OCI-LY1 (cell line): ENCODE data around the gene FAM156B.
"Not testable (repeated sequence)": the region's sequence is repeated elsewhere in the genome, so short reads cannot be mapped to it uniquely, and the experiment has no call there.

Experiments
- H2AFZ ChIP-seq: fragments of 200-600 bp; sonication (generic), shearing (Covaris generic); 2 replicates; pipeline ENCODE4 v1.6.0; 2014; ENCODE audit warnings: antibody characterized with exemption, mild to moderate bottlenecking, low read length
- H3F3A ChIP-seq: fragments of 200-600 bp; sonication (generic), shearing (Covaris generic); 2 replicates; pipeline ENCODE4 v1.6.0; 2014; ENCODE audit warnings: mild to moderate bottlenecking, antibody characterized with exemption, low read length, moderate library complexity; ENCODE audit not compliant: insufficient read depth
- H3K27ac ChIP-seq: fragments of 200-600 bp; sonication (generic); 2 replicates; pipeline ENCODE4 v1.5.1; 2014; ENCODE audit warnings: low read length, mixed run types, mild to moderate bottlenecking, low read depth; ENCODE audit not compliant: poor library complexity, severe bottlenecking
- H3K27me3 ChIP-seq: fragments of 200-600 bp; sonication (generic); 2 replicates; pipeline ENCODE4 v1.6.0; 2014; ENCODE audit warnings: antibody characterized with exemption, mild to moderate bottlenecking, low read length, moderate library complexity; ENCODE audit not compliant: insufficient read depth
- H3K36me3 ChIP-seq: fragments of 200-600 bp; sonication (generic); 2 replicates; pipeline ENCODE4 v1.6.1; 2014; ENCODE audit warnings: mild to moderate bottlenecking, antibody characterized with exemption, low read length, moderate library complexity, mixed read lengths; ENCODE audit not compliant: insufficient read depth
- H3K4me1 ChIP-seq: fragments of 200-600 bp; sonication (generic); 2 replicates; pipeline ENCODE4 v1.5.1; 2014; ENCODE audit warnings: mild to moderate bottlenecking, low read length, moderate library complexity; ENCODE audit not compliant: insufficient read depth, severe bottlenecking
- H3K4me2 ChIP-seq: fragments of 200-600 bp; sonication (generic), shearing (Covaris generic); 2 replicates; pipeline ENCODE4 v1.6.1; 2014; ENCODE audit warnings: low read length
- H3K4me3 ChIP-seq: fragments of 200-600 bp; sonication (generic); 2 replicates; pipeline ENCODE4 v1.5.1; 2014; ENCODE audit warnings: low read length, low read depth, mild to moderate bottlenecking, mixed read lengths; ENCODE audit not compliant: poor library complexity, severe bottlenecking
- H3K79me2 ChIP-seq: fragments of 200-600 bp; shearing (Covaris generic); 2 replicates; pipeline ENCODE4 v1.6.1; 2016; ENCODE audit warnings: mixed run types, low read length, mixed read lengths; ENCODE audit not compliant: insufficient read depth
- H3K9ac ChIP-seq: fragments of 200-600 bp; sonication (generic), shearing (Covaris generic); 2 replicates; pipeline ENCODE4 v1.6.1; 2014; ENCODE audit warnings: mild to moderate bottlenecking, low read length, mixed read lengths
- H3K9me2 ChIP-seq: fragments of 200-600 bp; sonication (generic), shearing (Covaris generic); 2 replicates; pipeline ENCODE4 v1.6.1; 2014; ENCODE audit warnings: low read depth, mild to moderate bottlenecking, low read length, mixed read lengths
- H3K9me3 ChIP-seq: fragments of 200-600 bp; shearing (Covaris generic); 2 replicates; pipeline ENCODE4 v1.6.1; 2014; ENCODE audit warnings: low read length, mixed read lengths
- H4K20me1 ChIP-seq: fragments of 200-600 bp; sonication (generic), shearing (Covaris generic); 2 replicates; pipeline ENCODE4 v1.6.0; 2016; ENCODE audit warnings: mild to moderate bottlenecking, low read length; ENCODE audit not compliant: insufficient read depth

Gene FAM156B

DNA sequence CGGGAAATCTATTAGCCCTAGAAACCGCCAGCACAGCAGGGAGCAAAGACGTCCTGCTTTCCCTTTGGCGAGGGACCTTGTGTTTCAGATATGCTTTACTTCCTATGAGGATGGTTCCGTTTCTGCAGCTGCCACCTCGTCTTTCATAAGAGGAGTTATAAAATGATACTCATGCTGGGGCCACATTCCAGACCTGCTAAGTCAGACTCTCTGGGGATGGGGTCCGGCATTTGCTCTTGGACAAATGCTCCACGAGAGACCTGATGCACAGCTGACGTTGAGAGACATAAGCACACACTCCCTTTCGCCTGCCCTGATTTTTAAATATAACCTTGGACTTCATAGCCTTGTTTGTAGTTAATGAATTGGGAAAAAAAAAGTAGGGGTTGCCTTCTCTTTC is 44.6 kb downstream of the FAM156B start:
- H3K9me2 ChIP-seq, H3K36me3 ChIP-seq, H3K4me2 ChIP-seq, H3K9me3 ChIP-seq, H2AFZ ChIP-seq, H3K9ac ChIP-seq, H3K79me2 ChIP-seq, H3K27ac ChIP-seq, H3F3A ChIP-seq, H3K4me3 ChIP-seq, H3K27me3 ChIP-seq, H4K20me1 ChIP-seq, H3K4me1 ChIP-seq: not testable (repeated sequence)

DNA sequence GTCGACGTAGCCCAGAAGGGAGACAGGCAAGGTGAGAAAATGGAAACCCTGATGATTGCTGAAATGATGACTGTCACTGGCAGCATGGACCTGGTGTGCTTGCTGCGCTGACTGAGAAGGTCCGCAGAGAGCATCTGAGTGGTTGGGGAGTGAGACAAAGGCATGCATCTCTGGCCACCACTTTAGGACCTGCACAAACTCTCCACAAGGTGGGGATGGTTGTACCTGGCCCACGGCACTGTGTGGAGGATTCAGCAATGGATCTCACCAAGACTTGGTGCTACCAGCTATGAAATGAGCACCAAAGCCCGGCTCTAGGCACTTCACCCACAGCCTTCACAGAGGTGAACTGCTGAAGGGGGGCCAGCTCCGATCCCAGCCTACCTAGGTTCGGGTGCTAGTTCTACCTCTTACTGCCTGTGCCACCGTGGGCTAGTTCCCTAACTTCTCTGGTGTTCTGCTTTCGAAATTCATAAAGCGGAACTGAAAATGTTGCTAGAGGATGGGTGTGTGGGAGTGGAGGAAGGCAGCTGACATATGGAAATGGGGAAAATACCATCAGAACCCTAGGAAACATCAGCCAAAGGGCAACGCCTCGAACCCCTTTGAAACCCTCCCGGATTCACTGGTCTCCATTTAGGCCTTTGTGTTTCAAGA is 48.8 kb downstream of the FAM156B start:
- H3K36me3 ChIP-seq = not testable (repeated sequence)

DNA sequence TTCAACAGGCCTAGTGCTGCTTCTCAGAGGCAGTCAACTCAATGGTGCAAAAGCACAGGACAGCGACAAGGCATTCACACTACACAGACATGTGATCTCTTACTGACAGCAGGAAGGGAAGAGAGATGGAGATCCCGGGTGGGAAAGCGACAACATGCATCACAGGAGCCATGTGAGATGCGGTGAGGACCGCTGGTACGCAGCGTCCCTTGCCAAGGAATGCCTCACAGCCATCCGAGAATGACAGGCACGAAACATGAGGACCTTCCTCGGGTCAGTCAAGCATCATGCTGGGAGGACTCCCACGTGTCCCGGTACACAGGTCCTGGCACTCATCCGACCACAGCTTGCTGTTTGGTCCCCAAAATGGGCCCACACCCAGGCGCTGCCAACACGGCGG is 50.4 kb downstream of the FAM156B start:
- H3F3A ChIP-seq, H4K20me1 ChIP-seq, H3K27me3 ChIP-seq, H3K4me1 ChIP-seq, H3K9ac ChIP-seq, H3K4me3 ChIP-seq, H3K9me3 ChIP-seq, H3K79me2 ChIP-seq, H3K4me2 ChIP-seq, H3K9me2 ChIP-seq, H2AFZ ChIP-seq, H3K36me3 ChIP-seq, H3K27ac ChIP-seq: not testable (repeated sequence)

More for the DNA sequence above, 48.8 kb downstream of the FAM156B start:
- not testable (repeated sequence) for H3K79me2 ChIP-seq, H3K9me2 ChIP-seq, H3K4me3 ChIP-seq, H3K4me1 ChIP-seq, H4K20me1 ChIP-seq, H3K4me2 ChIP-seq, H3K27me3 ChIP-seq, H2AFZ ChIP-seq, H3K27ac ChIP-seq, H3K9ac ChIP-seq, H3F3A ChIP-seq, H3K9me3 ChIP-seq

DNA sequence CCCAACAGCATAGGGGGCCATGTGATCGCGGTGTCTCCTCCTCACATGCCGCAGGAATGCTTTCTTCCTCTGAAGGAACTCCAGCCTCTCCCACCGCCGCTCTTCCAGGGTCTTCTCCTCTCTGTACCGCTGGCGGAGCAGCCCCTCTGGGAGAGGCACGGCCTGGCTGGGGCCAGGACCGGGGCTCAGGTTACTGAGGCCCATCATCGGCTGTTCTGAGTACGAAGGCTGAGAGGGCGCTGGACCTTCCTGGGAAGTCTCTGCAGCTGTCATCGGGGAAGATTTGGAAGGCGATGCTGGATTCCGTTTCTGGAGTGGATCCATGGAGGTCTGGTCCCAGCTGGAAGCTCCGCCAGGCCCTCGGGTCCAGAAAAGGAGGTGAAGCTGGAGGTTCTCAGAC is 51.1 kb downstream of the FAM156B start:
- H3K9me2 ChIP-seq, H3K4me3 ChIP-seq, H3K27me3 ChIP-seq, H3K27ac ChIP-seq, H3K9me3 ChIP-seq, H4K20me1 ChIP-seq, H3K4me2 ChIP-seq, H3K36me3 ChIP-seq, H3F3A ChIP-seq, H3K4me1 ChIP-seq, H3K9ac ChIP-seq, H2AFZ ChIP-seq, H3K79me2 ChIP-seq: not testable (repeated sequence)

DNA sequence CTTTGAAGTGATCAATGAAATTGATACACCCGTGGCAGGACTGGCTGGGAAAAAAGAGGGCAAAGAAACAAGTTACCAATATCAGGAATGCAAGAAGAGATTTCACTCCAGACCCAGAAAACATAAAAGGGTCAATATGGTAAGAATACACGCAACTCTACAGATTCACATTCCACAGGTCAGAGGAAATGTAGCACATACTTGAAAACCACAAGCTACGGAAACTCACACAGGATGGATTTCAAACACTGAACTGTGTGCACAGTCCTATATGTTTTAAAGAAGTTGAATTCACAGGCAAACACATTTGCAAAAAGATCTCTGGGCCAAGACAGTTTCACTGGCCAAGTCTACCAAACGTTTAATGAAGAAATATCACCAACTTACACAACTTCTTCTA is 52.2 kb downstream of the FAM156B start:
- H3K27ac ChIP-seq, H2AFZ ChIP-seq, H4K20me1 ChIP-seq, H3K27me3 ChIP-seq, H3K9me2 ChIP-seq, H3K4me1 ChIP-seq, H3K9ac ChIP-seq, H3F3A ChIP-seq, H3K79me2 ChIP-seq, H3K4me3 ChIP-seq, H3K36me3 ChIP-seq, H3K4me2 ChIP-seq, H3K9me3 ChIP-seq: not testable (repeated sequence)

DNA sequence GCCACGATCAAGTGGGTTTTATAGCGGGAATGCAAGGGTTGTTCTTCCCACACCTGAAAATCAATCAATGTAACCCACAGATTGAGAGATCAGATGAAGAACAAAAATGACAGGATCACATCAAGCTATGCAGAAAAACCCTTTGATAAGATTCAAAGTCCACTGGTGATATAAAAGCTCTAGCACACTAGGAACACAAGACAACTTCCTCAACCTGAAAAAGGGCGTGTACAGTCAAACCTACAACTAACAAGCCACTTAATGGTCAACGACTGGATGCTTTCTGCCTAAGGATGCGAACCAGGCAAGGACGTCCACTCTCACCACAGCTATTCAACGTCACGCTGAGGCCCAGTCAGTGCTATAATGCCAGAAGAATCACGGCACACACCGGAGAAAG is 52.8 kb downstream of the FAM156B start:
- not testable (repeated sequence) for H3K4me3 ChIP-seq, H3K36me3 ChIP-seq, H3F3A ChIP-seq, H3K4me2 ChIP-seq, H3K79me2 ChIP-seq, H2AFZ ChIP-seq, H3K27ac ChIP-seq, H3K9ac ChIP-seq, H3K27me3 ChIP-seq, H3K9me2 ChIP-seq, H3K4me1 ChIP-seq, H3K9me3 ChIP-seq, H4K20me1 ChIP-seq
